CD4-positive, alpha-beta T cell treated with Interleukin-6 for 4 hours (primary cell): ENCODE results near the gene COL12A1.
"Not testable (repeated sequence)": the region's sequence is repeated elsewhere in the genome, so short reads cannot be mapped to it uniquely, and the experiment has no call there.

Experiments used
- DNase-seq: peaks from one replicate; pipeline ENCODE4 v3.0.0-alpha.2; 2020; ENCODE audit warnings: mixed read lengths

Gene COL12A1

GRCh38 chr6:75211920-75212590, 6.2 kb upstream of the COL12A1 start:
- DNase-seq = no peak

GRCh38 chr6:75210885-75211739, 5.3 kb upstream of the COL12A1 start:
- peak; percentile 67 for DNase-seq

- no peak for DNase-seq
Observed at GRCh38 chr6:75209184-75209723, 3.4 kb upstream of the COL12A1 start.

- DNase-seq = peak; percentile 83
Observed at GRCh38 chr6:75208298-75209183, 2.7 kb upstream of the COL12A1 start.

- DNase-seq = no peak
Observed at GRCh38 chr6:75206576-75207342, 906 bp upstream of the COL12A1 start.

- no peak for DNase-seq
Observed at GRCh38 chr6:75204959-75205775, 686 bp downstream of the COL12A1 start.

- peak; percentile 26 for DNase-seq
Observed at GRCh38 chr6:75204217-75204958, 1.5 kb downstream of the COL12A1 start.

GRCh38 chr6:75203721-75204120, 2.1 kb downstream of the COL12A1 start:
- DNase-seq = no peak

GRCh38 chr6:75202676-75203131, 3.1 kb downstream of the COL12A1 start:
- no peak for DNase-seq

GRCh38 chr6:75201901-75202672, 3.8 kb downstream of the COL12A1 start:
- DNase-seq = no peak

GRCh38 chr6:75201021-75201420, 4.8 kb downstream of the COL12A1 start:
- DNase-seq = no peak

GRCh38 chr6:75199889-75200288, 6.0 kb downstream of the COL12A1 start:
- DNase-seq = no peak

GRCh38 chr6:75196081-75196687, 9.7 kb downstream of the COL12A1 start:
- no peak for DNase-seq

- DNase-seq = no peak
Observed at GRCh38 chr6:75188221-75188925, 17.5 kb downstream of the COL12A1 start.

- DNase-seq = not testable (repeated sequence)
Observed at GRCh38 chr6:75186581-75186980, 19.3 kb downstream of the COL12A1 start.

GRCh38 chr6:75183099-75183541, 22.7 kb downstream of the COL12A1 start:
- no peak for DNase-seq

- no peak for DNase-seq
Observed at GRCh38 chr6:75180864-75181263, 25.0 kb downstream of the COL12A1 start.

- DNase-seq = no peak
Observed at GRCh38 chr6:75178757-75179156, 27.1 kb downstream of the COL12A1 start.
